HEK293 (cell line): Measurements from ENCODE around the gene TSPAN14.

Experiments used
- CTCF ChIA-PET: fragments of 350-600 bp; formaldehyde crosslinking; extraction: SDS; loops from one replicate; lab custom pipeline; 2021; ENCODE audit warnings: antibody characterized with exemption; lab: Yijun Ruan, JAX
- POLR2A ChIA-PET: fragments of 300-600 bp; formaldehyde crosslinking; extraction: SDS; loops from one replicate; lab custom pipeline; 2020; ENCODE audit warnings: antibody characterized with exemption, inconsistent platforms; lab: Yijun Ruan, JAX
- H3K27ac ChIP-seq: fragments of 200-500 bp; sonication (Bioruptor generic); 2 replicates; pipeline ENCODE4 v1.5.1; 2014; ENCODE audit warnings: low read depth, low read length, control low read depth, inconsistent platforms; ENCODE audit errors: extremely low read depth
- H3K36me3 ChIP-seq, 2 experiments: fragments of 200-500 bp in 1 of 2; sonication (Bioruptor generic) in 1 of 2; 1 replicate in 1 of 2; 2 replicates in 1 of 2; pipeline ENCODE4 v1.5.1; 2014 to 2017; ENCODE audit warnings: inconsistent platforms in 2 of 2, low read length in 2 of 2; ENCODE audit not compliant: control insufficient read depth in 2 of 2, insufficient read depth in 1 of 2
- H3K4me1 ChIP-seq: fragments of 200-500 bp; sonication (Bioruptor generic); 2 replicates; pipeline ENCODE4 v1.5.1; 2014; ENCODE audit warnings: mild to moderate bottlenecking, low read length, inconsistent platforms; ENCODE audit not compliant: control insufficient read depth, insufficient read depth
- H3K4me3 ChIP-seq: 2 replicates; pipeline ENCODE4 v1.5.1; 2011; ENCODE audit warnings: low read depth, mild to moderate bottlenecking, control low read depth, low read length, moderate library complexity
- H3K9me3 ChIP-seq: fragments of 200-500 bp; sonication (Bioruptor generic); 2 replicates; pipeline ENCODE4 v1.5.1; 2014; ENCODE audit warnings: low read depth, low read length, inconsistent platforms; ENCODE audit not compliant: control insufficient read depth, insufficient read depth
- SCRT1 ChIP-seq: fragments of 450-650 bp; formaldehyde crosslinking; IDR thresholded peaks from 2 replicates; pipeline ENCODE4 v1.5.1; 2016; ENCODE audit warnings: missing biosample characterization, missing genetic modification characterization, borderline replicate concordance
- SCRT2 ChIP-seq: fragments of 450-650 bp; formaldehyde crosslinking; IDR thresholded peaks from 2 replicates; pipeline ENCODE4 v1.5.1; 2016; ENCODE audit warnings: missing biosample characterization, missing genetic modification characterization
- ZBTB1 ChIP-seq: fragments of 450-650 bp; formaldehyde crosslinking; IDR thresholded peaks from 2 replicates; pipeline ENCODE4 v1.5.1; 2016; ENCODE audit warnings: missing biosample characterization, missing genetic modification characterization
- ZBTB20 ChIP-seq: fragments of 450-650 bp; formaldehyde crosslinking; IDR thresholded peaks from 2 replicates; pipeline ENCODE4 v1.5.1; 2016; ENCODE audit warnings: missing biosample characterization, missing genetic modification characterization
- ZFP69B ChIP-seq: fragments of 450-650 bp; formaldehyde crosslinking; IDR thresholded peaks from 2 replicates; pipeline ENCODE4 v1.5.1; 2016; ENCODE audit warnings: missing biosample characterization, missing genetic modification characterization
- ZNF184 ChIP-seq: fragments of 450-650 bp; IDR thresholded peaks from 2 replicates; pipeline ENCODE4 v1.5.1; 2018; ENCODE audit warnings: missing biosample characterization, mild to moderate bottlenecking, missing genetic modification characterization
- ZNF221 ChIP-seq: fragments of 450-650 bp; formaldehyde crosslinking; IDR thresholded peaks from 2 replicates; pipeline ENCODE4 v1.5.1; 2017; ENCODE audit warnings: missing biosample characterization, missing genetic modification characterization, borderline replicate concordance
- ZNF530 ChIP-seq: fragments of 450-650 bp; formaldehyde crosslinking; IDR thresholded peaks from 2 replicates; pipeline ENCODE4 v1.5.1; 2016; ENCODE audit warnings: low read depth, missing biosample characterization, missing genetic modification characterization
- ZNF692 ChIP-seq: fragments of 450-650 bp; formaldehyde crosslinking; IDR thresholded peaks from 2 replicates; pipeline ENCODE4 v1.5.1; 2016; ENCODE audit warnings: missing biosample characterization, missing genetic modification characterization
- ZNF707 ChIP-seq: fragments of 450-650 bp; formaldehyde crosslinking; IDR thresholded peaks from 2 replicates; pipeline ENCODE4 v1.5.1; 2016; ENCODE audit warnings: missing biosample characterization, missing genetic modification characterization
- ZNF792 ChIP-seq: fragments of 450-650 bp; formaldehyde crosslinking; IDR thresholded peaks from 2 replicates; pipeline ENCODE4 v1.5.1; 2016; ENCODE audit warnings: missing biosample characterization, missing genetic modification characterization
- ZNF837 ChIP-seq: fragments of 450-650 bp; formaldehyde crosslinking; IDR thresholded peaks from 2 replicates; pipeline ENCODE4 v1.5.1; 2016; ENCODE audit warnings: missing biosample characterization, missing genetic modification characterization
- TF ChIP-seq, protein P1 (sequence below): fragments of 450-650 bp; formaldehyde crosslinking; IDR thresholded peaks from 2 replicates; pipeline ENCODE4 v1.5.1; 2017; ENCODE audit warnings: missing biosample characterization, missing genetic modification characterization
- TF ChIP-seq, protein P2 (sequence below): IDR thresholded peaks from 2 replicates; pipeline ENCODE4 v1.6.1; 2011; ENCODE audit warnings: mild to moderate bottlenecking, low read depth, low read length, borderline replicate concordance

The TSPAN14 gene

GRCh38 chr10:80410578-80411145 lies 43.4 kb upstream of the TSPAN14 start:
- Histone ChIP-seq H3K36me3 (peaks cover 0 to 9% of the 10 kb centered on the region in 2 experiments; a peak in 1 of 3 replicates), H3K27ac (no peak overlapping the region), H3K4me1 (peaks cover 36% of the 10 kb centered on the region), H3K9me3 (no peaks in the 10 kb centered on the region), H3K4me3 (no peak overlapping the region)
- ChIA-PET POLR2A (interaction anchor here (0.6 kb wide), 1 partner anchor 145 kb away, joined by 3 read pairs; no protein-coding TSS in a partner anchor), CTCF (interaction anchor here (0.9 to 1.3 kb wide), 3 partner anchors 11 to 112 kb away, joined by 3 read pairs; no protein-coding TSS in a partner anchor)
- TF ChIP-seq ZNF837 (no peak), ZBTB1 (tag by site-specific recombination) (no peak), SCRT2 (tag by site-specific recombination) (peak; percentile 74; the same call in 1 of the 2 replicates), SCRT1 (tag by site-specific recombination) (0 out of 2 replicates have a peak, but pooled peaks have one; percentile 11)
- TF ChIP-seq, protein P1, sequence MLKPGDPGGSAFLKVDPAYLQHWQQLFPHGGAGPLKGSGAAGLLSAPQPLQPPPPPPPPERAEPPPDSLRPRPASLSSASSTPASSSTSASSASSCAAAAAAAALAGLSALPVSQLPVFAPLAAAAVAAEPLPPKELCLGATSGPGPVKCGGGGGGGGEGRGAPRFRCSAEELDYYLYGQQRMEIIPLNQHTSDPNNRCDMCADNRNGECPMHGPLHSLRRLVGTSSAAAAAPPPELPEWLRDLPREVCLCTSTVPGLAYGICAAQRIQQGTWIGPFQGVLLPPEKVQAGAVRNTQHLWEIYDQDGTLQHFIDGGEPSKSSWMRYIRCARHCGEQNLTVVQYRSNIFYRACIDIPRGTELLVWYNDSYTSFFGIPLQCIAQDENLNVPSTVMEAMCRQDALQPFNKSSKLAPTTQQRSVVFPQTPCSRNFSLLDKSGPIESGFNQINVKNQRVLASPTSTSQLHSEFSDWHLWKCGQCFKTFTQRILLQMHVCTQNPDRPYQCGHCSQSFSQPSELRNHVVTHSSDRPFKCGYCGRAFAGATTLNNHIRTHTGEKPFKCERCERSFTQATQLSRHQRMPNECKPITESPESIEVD (tag by site-specific recombination): no peak
- TF ChIP-seq, protein P2, sequence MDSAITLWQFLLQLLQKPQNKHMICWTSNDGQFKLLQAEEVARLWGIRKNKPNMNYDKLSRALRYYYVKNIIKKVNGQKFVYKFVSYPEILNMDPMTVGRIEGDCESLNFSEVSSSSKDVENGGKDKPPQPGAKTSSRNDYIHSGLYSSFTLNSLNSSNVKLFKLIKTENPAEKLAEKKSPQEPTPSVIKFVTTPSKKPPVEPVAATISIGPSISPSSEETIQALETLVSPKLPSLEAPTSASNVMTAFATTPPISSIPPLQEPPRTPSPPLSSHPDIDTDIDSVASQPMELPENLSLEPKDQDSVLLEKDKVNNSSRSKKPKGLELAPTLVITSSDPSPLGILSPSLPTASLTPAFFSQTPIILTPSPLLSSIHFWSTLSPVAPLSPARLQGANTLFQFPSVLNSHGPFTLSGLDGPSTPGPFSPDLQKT: no peak

DNA sequence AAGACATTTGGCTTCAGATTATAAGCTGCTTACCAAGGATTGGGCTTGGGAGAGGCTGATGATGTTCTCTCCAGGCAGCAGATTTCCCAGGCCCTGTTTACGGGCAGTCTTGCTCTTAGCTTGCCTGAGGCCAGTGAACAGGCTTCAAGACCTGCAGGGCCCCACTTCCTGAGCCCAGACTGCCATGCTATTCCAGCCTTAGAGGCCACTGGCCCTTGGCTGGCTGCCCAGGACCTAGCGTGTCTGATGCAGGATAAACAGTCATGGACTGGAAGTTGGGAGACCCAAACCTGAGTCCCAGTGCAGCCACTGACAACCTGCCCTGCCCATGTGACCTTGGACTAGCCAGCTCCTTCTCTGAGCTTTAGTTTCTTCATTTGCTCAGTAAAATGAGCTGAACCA lies 42.8 kb upstream of the TSPAN14 start:
- POLR2A ChIA-PET: interaction anchor here (0.6 kb wide), 1 partner anchor 114 kb away, joined by 3 read pairs; no protein-coding TSS in a partner anchor
- no peaks in the 10 kb centered on the region for H3K9me3 ChIP-seq
- CTCF ChIA-PET: interaction anchor here (1.1 to 1.3 kb wide), 2 partner anchors 10 to 29 kb away, joined by 3 read pairs; no protein-coding TSS in a partner anchor
- H3K36me3 ChIP-seq: peaks cover 0 to 9% of the 10 kb centered on the region in 2 experiments; a peak in 1 of 3 replicates
- no peak overlapping the region for H3K27ac ChIP-seq
- TF ChIP-seq ZFP69B: 0 out of 2 replicates have a peak, but pooled peaks have one; percentile 20
- TF ChIP-seq ZBTB20 (tag by site-specific recombination): 0 out of 2 replicates have a peak, but pooled peaks have one; percentile 34
- TF ChIP-seq ZNF692 (tag by site-specific recombination): peak; percentile 45; the same call in 1 of the 2 replicates
- no peak for TF ChIP-seq ZNF221 (tag by site-specific recombination)
- TF ChIP-seq, all 188 proteins: peak for 3
- Histone ChIP-seq H3K4me3 (no peak overlapping the region), H3K4me1 (peaks cover 42% of the 10 kb centered on the region)

GRCh38 chr10:80411681-80412220 lies 42.4 kb upstream of the TSPAN14 start:
- H3K4me3 ChIP-seq: no peak overlapping the region
- ChIA-PET CTCF (interaction anchor here (1.1 to 1.3 kb wide), 2 partner anchors 10 to 29 kb away, joined by 3 read pairs; no protein-coding TSS in a partner anchor), POLR2A (interaction anchor here (0.6 kb wide), 1 partner anchor 113 kb away, joined by 3 read pairs; no protein-coding TSS in a partner anchor)
- H3K4me1 ChIP-seq: peaks cover 45% of the 10 kb centered on the region
- peaks cover 0 to 9% of the 10 kb centered on the region in 2 experiments; a peak in 1 of 3 replicates for H3K36me3 ChIP-seq
- no peak for TF ChIP-seq ZNF184
- TF ChIP-seq ZNF707: no peak
- no peak for TF ChIP-seq ZNF792 (tag by site-specific recombination)
- TF ChIP-seq ZNF530 (tag by site-specific recombination): no peak
- H3K27ac ChIP-seq: no peak overlapping the region
- no peaks in the 10 kb centered on the region for H3K9me3 ChIP-seq
